Measurements from ENCODE around the gene TEX2.

TEX2 gene

GRCh38 chr17:64276961-64277505, 14.0 kb upstream of the TEX2 start:
- H3K9ac ChIP-seq (ENCODE audit: low read length), result no peak overlapping the region
- H3K9me3 ChIP-seq (ENCODE audit: low read length), result no peaks in the 10 kb centered on the region
- no peaks in the 10 kb centered on the region for H4K20me1 ChIP-seq (ENCODE audit: insufficient read depth, low read length)
- H3K4me2 ChIP-seq (ENCODE audit: low read length), result no peak overlapping the region
- H3K79me2 ChIP-seq (ENCODE audit: insufficient read depth, low read length), result no peaks in the 10 kb centered on the region
- H3K4me1 ChIP-seq (ENCODE audit: insufficient read depth, low read length, severe bottlenecking), result no peaks in the 10 kb centered on the region
- H3K27me3 ChIP-seq (ENCODE audit: insufficient read depth, low read length), result no peaks in the 10 kb centered on the region; the same call in 1 of the 2 replicates
- H3F3A ChIP-seq (ENCODE audit: insufficient read depth, low read length), result no peaks in the 10 kb centered on the region
- H3K36me3 ChIP-seq (ENCODE audit: insufficient read depth, low read length), result no peaks in the 10 kb centered on the region
- no peak overlapping the region for H3K27ac ChIP-seq (ENCODE audit: low read depth, low read length, poor library complexity, severe bottlenecking)
- no peak for TF ChIP-seq EZH2 (IDR thresholded peaks at IDR 0.05; ENCODE audit: borderline replicate concordance, low read length)
- no peak overlapping the region for H2AFZ ChIP-seq (ENCODE audit: low read length)
- no peaks in the 10 kb centered on the region for H3K9me2 ChIP-seq (ENCODE audit: low read depth, low read length)
- no peak overlapping the region for H3K4me3 ChIP-seq (ENCODE audit: low read depth, low read length, poor library complexity, severe bottlenecking)

GRCh38 chr17:64275016-64275415, 12.0 kb upstream of the TEX2 start:
- no peak overlapping the region for H3K4me2 ChIP-seq (ENCODE audit: low read length)
- H3K9me3 ChIP-seq (ENCODE audit: low read length), result no peaks in the 10 kb centered on the region
- H3K9ac ChIP-seq (ENCODE audit: low read length), result no peak overlapping the region
- H2AFZ ChIP-seq (ENCODE audit: low read length), result no peak overlapping the region
- H3F3A ChIP-seq (ENCODE audit: insufficient read depth, low read length), result no peaks in the 10 kb centered on the region
- H4K20me1 ChIP-seq (ENCODE audit: insufficient read depth, low read length), result no peaks in the 10 kb centered on the region
- TF ChIP-seq EZH2 (IDR thresholded peaks at IDR 0.05; ENCODE audit: borderline replicate concordance, low read length), result no peak
- TF ChIP-seq, protein P1, sequence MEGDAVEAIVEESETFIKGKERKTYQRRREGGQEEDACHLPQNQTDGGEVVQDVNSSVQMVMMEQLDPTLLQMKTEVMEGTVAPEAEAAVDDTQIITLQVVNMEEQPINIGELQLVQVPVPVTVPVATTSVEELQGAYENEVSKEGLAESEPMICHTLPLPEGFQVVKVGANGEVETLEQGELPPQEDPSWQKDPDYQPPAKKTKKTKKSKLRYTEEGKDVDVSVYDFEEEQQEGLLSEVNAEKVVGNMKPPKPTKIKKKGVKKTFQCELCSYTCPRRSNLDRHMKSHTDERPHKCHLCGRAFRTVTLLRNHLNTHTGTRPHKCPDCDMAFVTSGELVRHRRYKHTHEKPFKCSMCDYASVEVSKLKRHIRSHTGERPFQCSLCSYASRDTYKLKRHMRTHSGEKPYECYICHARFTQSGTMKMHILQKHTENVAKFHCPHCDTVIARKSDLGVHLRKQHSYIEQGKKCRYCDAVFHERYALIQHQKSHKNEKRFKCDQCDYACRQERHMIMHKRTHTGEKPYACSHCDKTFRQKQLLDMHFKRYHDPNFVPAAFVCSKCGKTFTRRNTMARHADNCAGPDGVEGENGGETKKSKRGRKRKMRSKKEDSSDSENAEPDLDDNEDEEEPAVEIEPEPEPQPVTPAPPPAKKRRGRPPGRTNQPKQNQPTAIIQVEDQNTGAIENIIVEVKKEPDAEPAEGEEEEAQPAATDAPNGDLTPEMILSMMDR (IDR thresholded peaks at IDR 0.05; ENCODE audit: low read length), result no peak
- H3K79me2 ChIP-seq (ENCODE audit: insufficient read depth, low read length), result no peaks in the 10 kb centered on the region
- H3K36me3 ChIP-seq (ENCODE audit: insufficient read depth, low read length), result no peaks in the 10 kb centered on the region
- no peak overlapping the region for H3K27ac ChIP-seq (ENCODE audit: low read depth, low read length, poor library complexity, severe bottlenecking)
- H3K9me2 ChIP-seq (ENCODE audit: low read depth, low read length), result no peaks in the 10 kb centered on the region
- H3K27me3 ChIP-seq (ENCODE audit: insufficient read depth, low read length), result no peaks in the 10 kb centered on the region; the same call in 1 of the 2 replicates
- no peak overlapping the region for H3K4me3 ChIP-seq (ENCODE audit: low read depth, low read length, poor library complexity, severe bottlenecking)
- no peaks in the 10 kb centered on the region for H3K4me1 ChIP-seq (ENCODE audit: insufficient read depth, low read length, severe bottlenecking)

DNA sequence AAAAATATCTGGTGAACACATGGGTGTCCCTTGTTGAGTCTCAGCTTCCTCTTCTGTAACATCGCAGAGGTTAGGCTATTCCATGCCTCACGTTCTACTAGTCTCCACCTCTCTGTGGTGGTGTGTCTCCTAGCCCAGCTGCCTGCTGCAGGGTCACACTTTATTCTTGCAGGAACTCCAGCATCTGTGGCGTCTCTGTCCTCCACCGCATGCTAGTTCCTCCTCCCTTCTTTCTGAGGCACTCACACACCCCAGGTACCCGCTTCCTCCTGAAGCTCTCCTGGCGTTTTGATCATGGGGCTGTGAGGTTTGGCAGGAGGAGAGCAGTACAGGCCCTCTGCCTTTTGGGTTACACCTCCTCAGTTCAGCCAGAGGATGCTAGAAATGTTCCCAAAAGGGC, 9.9 kb upstream of the TEX2 start:
- H2AFZ ChIP-seq (ENCODE audit: low read length), result no peak overlapping the region
- no peak overlapping the region for H3K4me2 ChIP-seq (ENCODE audit: low read length)
- no peak overlapping the region for H3K4me3 ChIP-seq (ENCODE audit: low read depth, low read length, poor library complexity, severe bottlenecking)
- H3K4me1 ChIP-seq (ENCODE audit: insufficient read depth, low read length, severe bottlenecking), result no peaks in the 10 kb centered on the region
- H3K36me3 ChIP-seq (ENCODE audit: insufficient read depth, low read length), result no peaks in the 10 kb centered on the region
- H3K27ac ChIP-seq (ENCODE audit: low read depth, low read length, poor library complexity, severe bottlenecking), result no peak overlapping the region
- no peaks in the 10 kb centered on the region for H3K79me2 ChIP-seq (ENCODE audit: insufficient read depth, low read length)
- no peaks in the 10 kb centered on the region for H3F3A ChIP-seq (ENCODE audit: insufficient read depth, low read length)
- H3K27me3 ChIP-seq (ENCODE audit: insufficient read depth, low read length), result no peaks in the 10 kb centered on the region; the same call in 1 of the 2 replicates
- H3K9me3 ChIP-seq (ENCODE audit: low read length), result no peaks in the 10 kb centered on the region
- no peak overlapping the region for H3K9ac ChIP-seq (ENCODE audit: low read length)
- no peaks in the 10 kb centered on the region for H4K20me1 ChIP-seq (ENCODE audit: insufficient read depth, low read length)
- TF ChIP-seq, protein P1 (IDR thresholded peaks at IDR 0.05; ENCODE audit: low read length), result no peak
- TF ChIP-seq EZH2 (IDR thresholded peaks at IDR 0.05; ENCODE audit: borderline replicate concordance, low read length), result no peak
- H3K9me2 ChIP-seq (ENCODE audit: low read depth, low read length), result no peaks in the 10 kb centered on the region

DNA sequence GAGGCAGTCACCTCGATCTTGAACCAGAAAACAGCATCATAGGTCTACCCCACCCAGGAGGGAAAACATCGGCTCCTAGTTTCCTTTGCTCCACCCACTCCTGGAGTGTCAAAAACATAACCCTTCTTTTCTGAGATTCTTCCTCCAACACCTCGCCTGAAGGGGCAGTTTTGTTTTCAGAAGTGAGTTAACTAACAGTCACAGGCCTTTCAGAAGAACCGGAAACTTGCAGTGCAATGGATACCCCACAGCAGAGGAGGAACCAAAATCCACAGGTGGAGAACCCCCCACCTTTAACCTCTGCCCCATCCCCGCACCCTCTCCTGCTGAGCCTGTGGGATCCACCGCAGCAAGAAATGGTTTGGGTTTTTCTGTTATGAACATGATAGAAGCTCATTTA, 7.8 kb upstream of the TEX2 start:
- no peak overlapping the region for H3K4me2 ChIP-seq (ENCODE audit: low read length)
- H3K27ac ChIP-seq (ENCODE audit: low read depth, low read length, poor library complexity, severe bottlenecking), result no peak overlapping the region
- H3K9ac ChIP-seq (ENCODE audit: low read length), result no peak overlapping the region
- no peaks in the 10 kb centered on the region for H3K9me2 ChIP-seq (ENCODE audit: low read depth, low read length)
- H3K4me1 ChIP-seq (ENCODE audit: insufficient read depth, low read length, severe bottlenecking), result no peaks in the 10 kb centered on the region
- no peaks in the 10 kb centered on the region for H3F3A ChIP-seq (ENCODE audit: insufficient read depth, low read length)
- no peak overlapping the region for H2AFZ ChIP-seq (ENCODE audit: low read length)
- TF ChIP-seq, protein P1 (IDR thresholded peaks at IDR 0.05; ENCODE audit: low read length), result no peak
- no peak for TF ChIP-seq EZH2 (IDR thresholded peaks at IDR 0.05; ENCODE audit: borderline replicate concordance, low read length)
- no peaks in the 10 kb centered on the region for H4K20me1 ChIP-seq (ENCODE audit: insufficient read depth, low read length)
- H3K36me3 ChIP-seq (ENCODE audit: insufficient read depth, low read length), result no peaks in the 10 kb centered on the region
- no peaks in the 10 kb centered on the region for H3K9me3 ChIP-seq (ENCODE audit: low read length)
- H3K79me2 ChIP-seq (ENCODE audit: insufficient read depth, low read length), result no peaks in the 10 kb centered on the region
- no peaks in the 10 kb centered on the region; the same call in 1 of the 2 replicates for H3K27me3 ChIP-seq (ENCODE audit: insufficient read depth, low read length)
- H3K4me3 ChIP-seq (ENCODE audit: low read depth, low read length, poor library complexity, severe bottlenecking), result no peak overlapping the region

Data from OCI-LY1 (cell line).